GM18498 (cell line): ENCODE measurements around the gene KCND2.
A peak's percentile ranks its signal among the peaks of the same experiment; 100 is the strongest.

Experiments
- ATAC-seq: cut with Tn5 transposase; IDR thresholded peaks from one replicate; pipeline ENCODE4 v1.9.1; 2021; ENCODE audit warnings: mild to moderate bottlenecking, moderate library complexity; ENCODE audit not compliant: unreplicated experiment

The KCND2 gene

GRCh38 chr7:120582916-120583315 lies 309.9 kb downstream of the KCND2 start:
- ATAC-seq, result no peak

- no peak for ATAC-seq
Measured at GRCh38 chr7:120583899-120584586, 311.1 kb downstream of the KCND2 start.

DNA sequence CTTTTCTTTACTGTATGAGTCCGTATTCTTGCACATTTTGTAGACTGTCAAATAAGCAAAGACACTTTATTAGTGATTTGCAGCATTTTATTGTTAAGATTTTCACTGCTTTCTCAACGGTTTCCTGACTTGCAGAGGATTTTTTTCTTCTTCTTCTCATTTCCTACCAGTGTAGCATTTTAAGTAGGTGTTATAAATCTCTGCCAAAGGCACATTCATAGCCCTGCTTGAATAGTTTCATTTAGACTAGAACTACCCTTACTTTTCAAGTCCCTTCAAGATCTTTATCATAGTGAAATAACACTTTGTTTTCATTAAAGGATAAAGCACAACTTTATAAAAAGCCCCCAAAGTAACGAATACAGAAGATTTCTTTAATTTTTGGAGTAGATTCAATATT lies 313.6 kb downstream of the KCND2 start:
- ATAC-seq, result no peak

DNA sequence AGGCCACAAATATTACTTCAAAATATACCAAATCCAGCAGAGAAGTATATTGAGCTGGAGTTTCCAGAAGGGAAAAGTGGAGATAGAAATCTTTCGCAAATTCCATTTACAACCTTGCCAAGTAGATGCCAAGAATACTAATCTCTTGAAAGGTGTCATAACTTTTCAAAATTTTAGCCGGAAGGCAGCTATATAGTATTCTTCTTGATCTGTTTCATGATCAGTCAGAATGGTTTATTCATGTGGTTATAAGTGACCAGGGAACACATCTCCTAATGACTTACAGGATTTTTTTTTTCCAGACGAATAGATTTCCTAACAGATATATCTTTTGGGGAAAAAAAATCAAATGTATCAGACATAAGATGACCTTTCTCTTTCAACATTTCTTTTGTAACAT lies 314.3 kb downstream of the KCND2 start:
- no peak for ATAC-seq

GRCh38 chr7:120588416-120588815 lies 315.4 kb downstream of the KCND2 start:
- ATAC-seq, result no peak

GRCh38 chr7:120588862-120589261 lies 315.9 kb downstream of the KCND2 start:
- ATAC-seq, result no peak

GRCh38 chr7:120600607-120601006 lies 327.6 kb downstream of the KCND2 start:
- ATAC-seq, result no peak

DNA sequence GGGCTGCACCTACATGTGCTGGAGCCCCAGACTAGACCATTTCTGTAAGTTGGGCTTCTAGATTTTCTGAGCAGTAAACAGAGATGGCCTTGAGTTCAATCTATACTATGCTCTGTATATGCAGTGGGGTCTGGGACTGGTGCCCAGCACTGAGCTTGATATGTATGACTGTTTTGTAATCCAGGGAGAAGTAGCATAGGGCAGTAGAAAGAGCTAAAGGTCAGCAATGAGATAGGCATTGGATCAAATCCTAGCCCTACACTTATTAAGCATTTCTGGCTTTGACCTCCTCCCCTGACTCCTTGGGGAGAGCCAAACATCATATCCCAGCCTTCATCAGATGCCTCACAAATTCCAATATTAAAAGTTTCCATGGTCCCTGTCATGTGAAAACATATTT lies 330.4 kb downstream of the KCND2 start:
- no peak for ATAC-seq

- ATAC-seq, result no peak
Measured at GRCh38 chr7:120609136-120609753, 336.3 kb downstream of the KCND2 start.

- ATAC-seq, result no peak
Measured at GRCh38 chr7:120611975-120612374, 339.0 kb downstream of the KCND2 start.

GRCh38 chr7:120615703-120616102 lies 342.7 kb downstream of the KCND2 start:
- ATAC-seq, result peak; percentile 74

DNA sequence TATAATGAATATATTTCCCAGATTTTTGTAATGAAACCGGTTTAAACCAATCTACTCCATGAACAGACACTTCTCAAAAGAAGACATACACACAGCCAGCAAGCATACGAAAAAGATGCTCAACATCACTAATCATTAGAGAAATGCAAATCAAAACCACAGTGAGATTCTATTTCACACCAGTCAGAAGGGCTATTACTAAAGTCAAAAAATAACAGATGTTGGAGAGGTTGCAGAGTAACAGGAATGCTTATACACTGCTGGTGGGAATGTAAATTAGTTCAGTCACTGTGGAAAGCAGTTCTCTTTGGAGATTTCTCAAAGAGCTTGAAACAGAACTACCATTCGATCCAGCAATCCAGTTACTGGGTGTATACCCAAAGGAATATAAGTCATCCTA lies 344.3 kb downstream of the KCND2 start:
- peak; percentile 58 for ATAC-seq

DNA sequence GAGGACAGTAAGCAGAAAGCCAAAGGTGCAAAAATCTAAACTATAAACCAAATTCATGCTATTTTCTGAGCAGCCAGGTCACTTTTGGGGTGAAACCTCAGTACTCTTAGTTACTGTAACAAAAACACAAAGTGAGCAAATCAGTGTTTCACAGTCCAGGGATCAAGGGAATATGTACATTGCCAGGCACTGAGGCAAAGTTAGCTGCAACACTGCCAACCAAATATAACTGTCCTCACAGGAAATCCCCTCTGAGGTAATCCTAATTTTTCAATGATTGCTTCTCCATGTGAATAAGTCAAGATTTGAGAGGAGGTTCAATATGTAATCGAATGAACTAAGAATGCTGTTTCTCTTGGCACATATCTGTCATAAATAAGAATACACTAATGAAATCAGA lies 355.3 kb downstream of the KCND2 start:
- ATAC-seq, result no peak

DNA sequence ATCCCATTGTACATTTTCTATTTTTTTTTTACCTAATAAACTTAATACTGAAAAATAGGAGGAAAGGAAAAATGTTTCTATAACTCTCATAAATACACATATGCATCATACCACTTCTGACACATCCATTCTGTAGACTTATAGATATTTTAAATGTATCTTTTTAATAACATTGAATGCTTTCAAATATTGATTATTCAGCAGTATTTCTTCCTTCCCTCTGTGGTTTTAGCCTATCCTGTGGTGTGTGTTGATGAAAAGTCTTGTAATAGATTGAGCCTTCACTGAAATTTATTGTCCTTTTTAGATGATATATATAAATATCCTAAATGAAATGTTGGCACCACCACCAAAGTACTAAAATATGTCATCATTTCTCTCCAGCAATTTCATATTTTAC lies 366.9 kb downstream of the KCND2 start:
- ATAC-seq, result no peak

- no peak for ATAC-seq
Measured at GRCh38 chr7:120645966-120646365, 373.0 kb downstream of the KCND2 start.

- ATAC-seq, result no peak
Measured at GRCh38 chr7:120654241-120654640, 381.3 kb downstream of the KCND2 start.

DNA sequence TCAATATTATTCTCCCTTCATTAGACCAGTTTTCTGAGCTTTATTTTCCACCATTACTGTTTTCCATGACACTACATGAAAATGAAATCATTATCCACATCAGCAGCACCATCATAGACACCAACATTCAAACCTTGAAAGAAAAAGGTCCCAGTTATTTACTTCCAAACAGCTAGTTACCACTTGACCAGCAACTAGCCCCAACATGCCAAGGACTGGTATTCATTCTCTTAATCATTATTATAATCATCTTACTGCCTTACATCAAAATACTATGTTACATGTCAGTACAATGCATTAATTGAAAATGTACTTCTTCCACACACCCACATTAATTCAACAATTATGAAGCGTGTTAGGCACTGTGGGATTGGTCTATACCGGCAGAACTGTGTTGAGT lies 385.5 kb downstream of the KCND2 start:
- no peak for ATAC-seq

- ATAC-seq, result no peak
Measured at GRCh38 chr7:120662291-120662690, 389.3 kb downstream of the KCND2 start.

GRCh38 chr7:120665068-120665467 lies 392.1 kb downstream of the KCND2 start:
- no peak for ATAC-seq

DNA sequence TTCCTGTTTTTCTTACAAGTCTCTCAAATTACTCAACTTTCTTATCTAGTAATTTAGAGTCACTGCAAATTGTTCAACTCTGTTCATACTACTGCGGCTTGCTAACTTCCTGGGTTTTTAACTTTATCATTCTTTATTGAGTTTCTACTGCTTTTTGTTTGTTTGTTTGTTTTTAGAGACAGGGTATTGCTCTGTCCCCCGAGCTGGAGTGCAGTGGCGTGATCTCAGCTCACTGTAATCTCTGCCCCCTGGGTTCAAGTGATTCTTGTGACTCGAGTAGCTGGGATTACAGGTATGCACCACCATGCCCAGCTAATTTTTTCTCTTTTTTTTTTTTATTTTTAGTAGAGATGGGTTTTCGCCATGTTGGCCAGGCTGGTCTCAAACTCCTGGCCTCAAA lies 402.1 kb downstream of the KCND2 start:
- ATAC-seq, result no peak

GRCh38 chr7:120677535-120677934 lies 404.6 kb downstream of the KCND2 start:
- ATAC-seq, result no peak

DNA sequence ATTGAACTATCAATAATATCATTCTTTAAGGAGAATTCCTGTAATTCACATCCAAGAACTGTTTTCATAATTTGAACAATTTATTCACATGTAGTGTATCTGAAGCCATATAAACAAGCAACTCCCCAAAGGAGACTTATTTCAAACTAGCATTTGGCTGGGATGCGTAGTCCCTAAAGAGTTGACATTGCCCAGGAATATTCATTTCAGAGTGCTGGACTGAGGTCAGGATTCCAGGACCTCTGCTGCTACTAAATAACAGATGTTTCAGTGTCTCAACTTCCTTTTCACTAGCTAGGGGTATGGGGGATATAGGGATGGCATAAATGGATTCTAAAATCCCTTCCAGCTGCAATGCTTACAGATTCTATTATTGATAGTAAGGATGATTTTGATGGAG lies 408.0 kb downstream of the KCND2 start:
- no peak for ATAC-seq

DNA sequence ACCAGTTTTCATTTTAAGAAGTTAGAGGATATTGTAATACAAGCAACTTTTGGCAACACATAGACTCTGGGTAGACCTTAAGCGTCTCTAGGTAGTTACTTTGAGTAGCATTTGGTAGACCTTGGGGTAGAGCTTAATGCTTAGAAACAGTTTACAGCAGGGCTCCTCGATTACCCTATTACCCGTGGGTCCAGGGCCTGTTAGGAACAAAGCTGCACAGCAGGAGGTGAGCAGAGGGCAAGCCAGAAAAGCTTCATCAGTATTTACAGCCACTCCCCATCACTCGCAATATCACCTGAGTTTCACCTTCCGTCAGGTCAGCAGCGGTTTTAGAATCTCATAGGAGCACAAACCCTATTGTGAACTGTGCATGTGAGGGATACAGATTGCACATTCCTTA lies 411.5 kb downstream of the KCND2 start:
- no peak for ATAC-seq
